Measurements from ENCODE around the gene BTBD2. TPM values are rescaled to one million over a fixed set of nuclear protein-coding genes. Genes with fewer than 3 reads are reported as not detected.
A peak's percentile ranks its signal among the peaks of the same experiment; 100 is the strongest.

The BTBD2 gene
- total RNA-seq, 1 experiment from 2014 or later, result 65.3 TPM

- Mint-ChIP-seq H3K27me3 (ENCODE audit: unreplicated experiment) (no peaks in the 10 kb centered on the region), H3K9me3 (ENCODE audit: low read depth, unreplicated experiment) (peaks cover 2% of the 10 kb centered on the region), H3K4me1 (ENCODE audit: low read depth, unreplicated experiment) (peaks cover 11% of the 10 kb centered on the region), H3K27ac (ENCODE audit: unreplicated experiment) (peak overlapping the region; percentile 78), H3K4me3 (ENCODE audit: low read depth, unreplicated experiment) (peak overlapping the region; percentile 39), H3K36me3 (ENCODE audit: insufficient read depth, unreplicated experiment) (peaks cover 17% of the 10 kb centered on the region)
- no peak for DNase-seq
- TF ChIP-seq CTCF (IDR thresholded peaks at IDR 0.05; ENCODE audit: unreplicated experiment), result no peak
- CTCF ChIA-PET, result no interaction called here
- BruUV-seq (replicated peaks), result no TSS peak
- intact Hi-C loops (cut with micrococcal nuclease; ENCODE audit: unreplicated experiment), result no loop called here
Observed at GRCh38 chr19:2033115-2033824, 17.8 kb upstream of the BTBD2 start.

GRCh38 chr19:2032296-2032941 is 16.9 kb upstream of the BTBD2 start:
- no TSS peak for BruUV-seq (replicated peaks)
- no peak for TF ChIP-seq CTCF (IDR thresholded peaks at IDR 0.05; ENCODE audit: unreplicated experiment)
- Mint-ChIP-seq H3K4me1 (ENCODE audit: low read depth, unreplicated experiment) (peaks cover 12% of the 10 kb centered on the region), H3K4me3 (ENCODE audit: low read depth, unreplicated experiment) (peak overlapping the region; percentile 39), H3K36me3 (ENCODE audit: insufficient read depth, unreplicated experiment) (peaks cover 9% of the 10 kb centered on the region), H3K27ac (ENCODE audit: unreplicated experiment) (peak overlapping the region; percentile 78), H3K9me3 (ENCODE audit: low read depth, unreplicated experiment) (peaks cover 2% of the 10 kb centered on the region), H3K27me3 (ENCODE audit: unreplicated experiment) (no peaks in the 10 kb centered on the region)
- intact Hi-C loops (cut with micrococcal nuclease; ENCODE audit: unreplicated experiment), result no loop called here
- DNase-seq, result peak; percentile 92
- CTCF ChIA-PET, result interaction anchor here (0.9 kb wide), 1 partner anchor 13 kb away, joined by 6 read pairs; no protein-coding TSS in a partner anchor

- no peak for TF ChIP-seq CTCF (IDR thresholded peaks at IDR 0.05; ENCODE audit: unreplicated experiment)
- H3K36me3 Mint-ChIP-seq (ENCODE audit: insufficient read depth, unreplicated experiment), result peaks cover 9% of the 10 kb centered on the region
- no peaks in the 10 kb centered on the region for H3K27me3 Mint-ChIP-seq (ENCODE audit: unreplicated experiment)
- H3K4me1 Mint-ChIP-seq (ENCODE audit: low read depth, unreplicated experiment), result peaks cover 10% of the 10 kb centered on the region
- BruUV-seq (replicated peaks), result no TSS peak
- H3K9me3 Mint-ChIP-seq (ENCODE audit: low read depth, unreplicated experiment), result no peaks in the 10 kb centered on the region
- CTCF ChIA-PET, result no interaction called here
- H3K4me3 Mint-ChIP-seq (ENCODE audit: low read depth, unreplicated experiment), result no peak overlapping the region
- intact Hi-C loops (cut with micrococcal nuclease; ENCODE audit: unreplicated experiment), result no loop called here
- H3K27ac Mint-ChIP-seq (ENCODE audit: unreplicated experiment), result no peak overlapping the region
- DNase-seq, result no peak
Observed at GRCh38 chr19:2027361-2027760, 11.8 kb upstream of the BTBD2 start.

DNA sequence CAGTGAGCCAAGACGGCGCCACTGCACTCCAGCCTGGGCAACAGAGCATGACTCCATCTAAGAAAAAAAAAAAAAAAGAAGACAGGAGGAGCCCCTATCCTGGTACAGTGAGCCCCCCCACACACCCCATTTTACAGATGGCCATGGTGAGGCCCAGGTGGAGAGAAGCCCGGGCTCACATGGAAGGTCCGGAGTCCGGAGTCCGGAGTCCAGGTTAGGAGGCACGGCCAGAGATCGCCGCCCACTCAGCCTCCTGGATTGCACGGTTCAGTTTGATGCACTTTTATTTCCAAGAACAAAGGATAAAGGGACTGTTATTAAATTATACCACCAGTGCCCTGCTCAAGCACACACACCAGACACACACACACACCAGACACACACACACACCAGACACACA is 11.3 kb upstream of the BTBD2 start:
- no peaks in the 10 kb centered on the region for H3K9me3 Mint-ChIP-seq (ENCODE audit: low read depth, unreplicated experiment)
- peaks cover 7% of the 10 kb centered on the region for H3K4me1 Mint-ChIP-seq (ENCODE audit: low read depth, unreplicated experiment)
- no peak overlapping the region for H3K27ac Mint-ChIP-seq (ENCODE audit: unreplicated experiment)
- H3K36me3 Mint-ChIP-seq (ENCODE audit: insufficient read depth, unreplicated experiment), result peaks cover 11% of the 10 kb centered on the region
- intact Hi-C loops (cut with micrococcal nuclease; ENCODE audit: unreplicated experiment), result no loop called here
- H3K4me3 Mint-ChIP-seq (ENCODE audit: low read depth, unreplicated experiment), result no peak overlapping the region
- TF ChIP-seq CTCF (IDR thresholded peaks at IDR 0.05; ENCODE audit: unreplicated experiment), result no peak
- CTCF ChIA-PET, result no interaction called here
- H3K27me3 Mint-ChIP-seq (ENCODE audit: unreplicated experiment), result no peaks in the 10 kb centered on the region
- DNase-seq, result no peak
- BruUV-seq (replicated peaks), result no TSS peak
